Aorta (tissue), 5 donors: Measurements from ENCODE around the gene BTC. TPM values are rescaled to one million over a fixed set of nuclear protein-coding genes. Genes with fewer than 3 reads are reported as not detected.
"Not testable (repeated sequence)": the region's sequence is repeated elsewhere in the genome, so short reads cannot be mapped to it uniquely, and the experiment has no call there.

ENCODE experiments used
- ATAC-seq: fragments of 200-7000 bp; cut with Tn5 transposase; one replicate; pipeline ENCODE4 v1.9.1; 2022; ENCODE audit warnings: moderate library complexity; ENCODE audit not compliant: low FRiP score
- DNase-seq, 2 donors: peaks; one replicate each; pipeline ENCODE4 v3.0.0-alpha.2; 2020
- H3K27ac ChIP-seq, 2 donors: one replicate each; pipeline ENCODE4 v1.5.1; 2013; ENCODE audit warnings: low read length in 2 of 2, mild to moderate bottlenecking in 2 of 2, moderate library complexity in 2 of 2, control low read depth in 1 of 2, inconsistent platforms in 1 of 2, low read depth in 1 of 2
- H3K27me3 ChIP-seq, 2 donors: one replicate each; pipeline ENCODE4 v1.6.1; 2013; ENCODE audit warnings: control low read depth in 1 of 2, low read length in 1 of 2, mild to moderate bottlenecking in 1 of 2, moderate library complexity in 1 of 2; ENCODE audit not compliant: insufficient read depth in 2 of 2, control insufficient read depth in 1 of 2
- H3K36me3 ChIP-seq, 2 donors: one replicate each; pipeline ENCODE4 v1.6.1; 2013; ENCODE audit warnings: control low read depth in 1 of 2, low read length in 1 of 2, mild to moderate bottlenecking in 1 of 2; ENCODE audit not compliant: insufficient read depth in 2 of 2, control insufficient read depth in 1 of 2
- H3K4me1 ChIP-seq, 2 donors: one replicate each; pipeline ENCODE4 v1.6.1; 2013; ENCODE audit warnings: low read length in 2 of 2, control low read depth in 1 of 2, mild to moderate bottlenecking in 1 of 2, moderate library complexity in 1 of 2; ENCODE audit not compliant: insufficient read depth in 2 of 2, control insufficient read depth in 1 of 2
- H3K4me3 ChIP-seq, 2 donors: one replicate each; pipeline ENCODE4 v1.5.1; 2013; ENCODE audit warnings: low read length in 2 of 2, control low read depth in 1 of 2, mild to moderate bottlenecking in 1 of 2
- H3K9me3 ChIP-seq: one replicate; pipeline ENCODE4 v1.6.1; 2013; ENCODE audit warnings: mild to moderate bottlenecking, low read length; ENCODE audit not compliant: control insufficient read depth
- WGBS, 2 donors: extraction: QIAGEN DNeasy Blood & Tissue Kit; methylation state at CpG; one replicate each; pipeline ENCODE4 v1.1.7; 2013; 5-methylcytosine and 5-hydroxymethylcytosine counted together
- intact Hi-C, 2 donors: fragments of 100-400 bp; cut with DNase I; formaldehyde crosslinking; loops; one replicate each; pipeline versions ENCODE4 v1.14.2 to v1.15.0; 2022
- polyA plus RNA-seq, 2 donors: library from polyadenylated mRNA; stranded (reverse); fragments of 200-250 nt; gene quantifications; one replicate each; pipeline ENCODE4 v1.2.3, GENCODE V29; 2013
- total RNA-seq, 2 donors: library from RNA; stranded (reverse); fragmentation: NEBNext Ultra II Directional; extraction: Animal tissue kit (Norgen Biotek cat#: 25700); gene quantifications; one replicate each; pipeline ENCODE4 v1.2.1, GENCODE V29; 2021
- donor health status: healthy with polysubstance abuse.
- donor health status: Bipolar disorder and iron deficiency.
- donor health status: DM: no; HTN: no; CAD: no.
- donor health status: DM: no; HTN: no; CAD: no.
- donor health status: DM: yes; HTN: yes; CAD: no.

Gene BTC
- total and polyA plus RNA-seq, 4 donors: 6.0 to 11.1 (median 9.7) TPM

DNA sequence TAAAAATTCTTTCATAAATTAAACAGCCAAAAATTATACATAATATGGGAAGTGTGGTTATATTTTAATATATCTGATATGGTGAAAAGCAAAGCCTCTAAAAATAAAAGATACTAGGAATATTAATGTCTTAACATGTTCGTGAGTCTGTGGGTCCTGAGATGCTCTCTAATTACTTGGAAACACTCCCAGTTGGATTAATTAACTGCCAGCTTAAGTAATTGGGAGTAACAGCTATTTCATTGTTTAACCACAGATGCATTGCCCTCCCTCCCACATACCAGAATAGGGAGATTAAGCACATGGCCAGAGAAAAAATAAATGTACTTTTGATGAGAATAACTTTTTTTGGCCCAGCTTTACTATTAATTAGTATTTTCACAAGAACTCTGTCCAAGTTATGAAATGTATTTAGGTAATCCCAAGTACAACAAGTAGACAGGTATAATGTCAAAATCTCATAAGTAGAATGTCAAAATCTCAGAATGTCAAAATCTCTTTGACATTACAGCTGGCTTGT, 79.7 kb downstream of the BTC start:
- WGBS, 2 donors: 69 to 81% methylated on average over 1 of the region's 1 CpG
- peaks cover 2% of the 10 kb centered on the region for H3K9me3 ChIP-seq
- no peaks in the 10 kb centered on the region for H3K27me3 ChIP-seq
- intact Hi-C loops: no loop called here
- no peak overlapping the region for H3K27ac ChIP-seq
- no peaks in the 10 kb centered on the region for H3K36me3 ChIP-seq
- H3K4me3 ChIP-seq: no peak overlapping the region
- no peak for ATAC-seq
- no peaks in the 10 kb centered on the region for H3K4me1 ChIP-seq
- no peak for DNase-seq

DNA sequence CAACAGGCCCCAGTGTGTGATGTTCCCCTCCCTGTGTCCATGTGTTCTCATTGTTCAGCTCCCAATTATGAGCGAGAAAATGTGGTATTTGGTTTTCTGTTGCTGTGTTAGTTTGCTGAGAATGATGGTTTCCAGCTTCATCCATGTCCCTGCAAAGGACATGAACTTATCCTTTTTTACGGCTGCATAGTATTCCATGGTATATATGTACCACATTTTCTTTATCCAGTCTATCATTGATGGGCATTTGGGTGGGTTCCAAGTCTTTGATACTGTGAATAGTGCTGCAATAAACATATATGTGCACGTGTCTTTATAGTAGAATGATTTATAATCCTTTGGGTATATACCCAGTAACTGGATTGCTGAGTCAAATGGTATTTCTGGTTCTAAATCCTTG, 86.2 kb downstream of the BTC start:
- H3K36me3 ChIP-seq, intact Hi-C loops, H3K9me3 ChIP-seq, ATAC-seq, H3K4me3 ChIP-seq, DNase-seq, H3K4me1 ChIP-seq, H3K27ac ChIP-seq, H3K27me3 ChIP-seq: not testable (repeated sequence)
- 88% methylated on average over 3 of the region's 3 CpGs for WGBS, 2 donors

Other genes with a start within 250 kb of the BTC start
- gene PARM1, start 138.6 kb upstream of the BTC start, total RNA-seq: 100 to 1,000 TPM in 1 of 2 donors, 10 to 100 TPM in 1; 48.5 to 202 TPM
- gene PARM1, start 138.6 kb upstream of the BTC start, polyA plus RNA-seq: 100 to 1,000 TPM in 1 of 2 donors, 10 to 100 TPM in 1; 42.6 to 112 TPM